AG10803 (cell line): ENCODE measurements around the gene QPCT.

Source experiments
- DNase-seq: peaks from one replicate; pipeline ENCODE4 v3.0.0; 2010; ENCODE audit warnings: low read depth
- H3K4me3 ChIP-seq: 2 replicates; pipeline ENCODE4 v1.5.1; 2011; ENCODE audit warnings: mild to moderate bottlenecking, low read length, control low read depth
- TF ChIP-seq, protein P1 (sequence below): conservative IDR thresholded peaks from 2 replicates; pipeline ENCODE4 v1.5.1; 2011; ENCODE audit warnings: mild to moderate bottlenecking, low read length, control low read depth, inconsistent platforms

QPCT gene

DNA sequence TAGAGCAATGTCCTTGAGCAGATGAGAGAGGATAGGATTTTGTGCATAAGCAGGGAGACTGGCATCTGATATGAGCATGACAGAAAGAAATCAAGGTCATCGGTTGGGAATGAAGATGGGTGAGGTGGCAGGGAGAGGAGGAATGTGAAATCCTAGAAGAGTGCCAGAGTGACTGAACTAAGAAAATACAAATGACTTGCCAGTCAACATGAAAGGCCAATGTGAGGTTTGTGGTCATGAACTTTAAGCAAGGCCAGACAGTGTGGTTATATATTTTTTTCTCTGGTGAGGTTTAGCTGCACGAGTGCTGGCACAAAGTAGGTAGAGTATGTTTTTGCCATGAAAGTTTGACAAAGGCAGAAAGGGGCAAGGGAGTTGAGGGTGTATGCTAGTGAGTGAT is 21.2 kb downstream of the QPCT start:
- H3K4me3 ChIP-seq = no peak overlapping the region
- TF ChIP-seq, protein P1, sequence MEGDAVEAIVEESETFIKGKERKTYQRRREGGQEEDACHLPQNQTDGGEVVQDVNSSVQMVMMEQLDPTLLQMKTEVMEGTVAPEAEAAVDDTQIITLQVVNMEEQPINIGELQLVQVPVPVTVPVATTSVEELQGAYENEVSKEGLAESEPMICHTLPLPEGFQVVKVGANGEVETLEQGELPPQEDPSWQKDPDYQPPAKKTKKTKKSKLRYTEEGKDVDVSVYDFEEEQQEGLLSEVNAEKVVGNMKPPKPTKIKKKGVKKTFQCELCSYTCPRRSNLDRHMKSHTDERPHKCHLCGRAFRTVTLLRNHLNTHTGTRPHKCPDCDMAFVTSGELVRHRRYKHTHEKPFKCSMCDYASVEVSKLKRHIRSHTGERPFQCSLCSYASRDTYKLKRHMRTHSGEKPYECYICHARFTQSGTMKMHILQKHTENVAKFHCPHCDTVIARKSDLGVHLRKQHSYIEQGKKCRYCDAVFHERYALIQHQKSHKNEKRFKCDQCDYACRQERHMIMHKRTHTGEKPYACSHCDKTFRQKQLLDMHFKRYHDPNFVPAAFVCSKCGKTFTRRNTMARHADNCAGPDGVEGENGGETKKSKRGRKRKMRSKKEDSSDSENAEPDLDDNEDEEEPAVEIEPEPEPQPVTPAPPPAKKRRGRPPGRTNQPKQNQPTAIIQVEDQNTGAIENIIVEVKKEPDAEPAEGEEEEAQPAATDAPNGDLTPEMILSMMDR = no peak
- peak; percentile 64 for DNase-seq

DNA sequence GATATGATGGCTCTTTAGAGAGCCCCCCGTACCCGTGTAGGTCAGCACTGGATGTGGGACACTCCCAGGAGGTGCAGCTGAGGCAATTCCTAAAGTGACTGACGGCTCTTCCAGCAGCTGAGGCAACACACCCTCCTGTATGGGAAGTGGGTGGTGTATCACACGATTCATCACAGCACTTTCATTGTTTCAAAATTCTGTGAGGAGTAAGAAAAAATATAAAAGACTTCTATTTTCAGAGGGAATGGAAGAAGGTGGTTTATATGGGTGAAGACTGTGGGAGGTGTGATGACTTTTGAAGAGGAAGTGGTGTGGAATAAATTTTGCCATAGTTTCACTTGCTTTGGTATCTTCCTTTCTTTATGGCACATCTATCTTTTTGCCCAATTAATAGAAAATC is 22.3 kb downstream of the QPCT start:
- no peak for DNase-seq
- TF ChIP-seq, protein P1 = no peak
- no peak overlapping the region for H3K4me3 ChIP-seq

DNA sequence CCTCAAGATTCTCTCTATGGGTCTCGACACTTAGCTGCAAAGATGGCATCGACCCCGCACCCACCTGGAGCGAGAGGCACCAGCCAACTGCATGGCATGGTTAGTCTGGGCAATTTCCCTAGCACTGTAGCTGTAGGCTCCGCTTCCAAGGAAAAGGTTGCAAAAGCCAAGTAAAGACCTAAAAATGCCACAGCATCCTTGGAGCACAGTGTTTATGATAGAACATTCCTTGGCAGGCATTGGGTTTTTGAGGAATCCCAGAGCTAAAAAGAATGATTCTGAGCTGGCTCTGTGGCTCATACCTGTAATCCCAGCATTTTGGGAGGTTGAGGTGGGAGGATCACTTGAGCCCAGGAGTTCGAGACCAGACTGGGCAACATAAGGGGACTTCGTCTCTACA is 22.9 kb downstream of the QPCT start:
- TF ChIP-seq, protein P1 = no peak
- DNase-seq = no peak
- no peak overlapping the region for H3K4me3 ChIP-seq

DNA sequence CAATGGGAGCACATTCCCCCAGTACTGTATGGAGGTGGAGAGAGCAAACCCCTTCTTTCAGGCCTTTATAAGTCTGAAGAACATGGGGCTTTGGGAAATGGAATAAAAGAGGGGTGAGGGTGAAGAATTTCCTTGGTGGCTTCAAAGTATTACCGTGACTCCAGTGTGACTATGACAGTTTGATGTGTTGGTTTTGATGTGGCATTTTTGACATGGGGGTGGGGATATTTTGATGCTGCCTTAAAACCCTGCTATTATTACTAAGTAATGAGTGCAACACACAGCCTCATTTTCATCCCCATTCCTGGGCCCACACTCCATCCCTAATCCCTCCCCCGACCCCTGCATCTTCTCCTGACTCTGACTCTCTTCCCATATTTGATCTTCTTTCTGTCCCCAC is 23.6 kb downstream of the QPCT start:
- no peak overlapping the region for H3K4me3 ChIP-seq
- TF ChIP-seq, protein P1 = no peak

DNA sequence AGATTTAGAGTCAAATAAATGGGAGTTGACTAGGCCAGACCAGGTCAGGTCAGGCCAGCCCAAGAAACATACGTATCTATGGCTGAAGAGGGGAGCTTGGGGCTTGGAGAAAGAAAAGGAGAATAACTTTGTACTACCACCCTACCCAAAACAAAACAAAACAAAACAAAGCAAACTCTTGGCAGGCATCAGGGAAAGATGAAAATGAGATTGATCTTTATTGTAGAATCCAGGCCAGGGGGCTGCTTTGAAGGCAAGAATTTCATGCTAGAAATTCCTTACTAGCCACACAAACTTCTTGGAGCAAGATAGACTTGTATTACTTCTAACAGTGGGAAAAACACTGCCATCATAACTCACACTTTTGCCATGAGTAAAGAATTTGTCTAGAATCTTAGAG is 26.2 kb downstream of the QPCT start:
- TF ChIP-seq, protein P1 = no peak
- H3K4me3 ChIP-seq = no peak overlapping the region
- peak; percentile 29 for DNase-seq

More for the DNA sequence above, 23.6 kb downstream of the QPCT start:
- no peak for DNase-seq

DNA sequence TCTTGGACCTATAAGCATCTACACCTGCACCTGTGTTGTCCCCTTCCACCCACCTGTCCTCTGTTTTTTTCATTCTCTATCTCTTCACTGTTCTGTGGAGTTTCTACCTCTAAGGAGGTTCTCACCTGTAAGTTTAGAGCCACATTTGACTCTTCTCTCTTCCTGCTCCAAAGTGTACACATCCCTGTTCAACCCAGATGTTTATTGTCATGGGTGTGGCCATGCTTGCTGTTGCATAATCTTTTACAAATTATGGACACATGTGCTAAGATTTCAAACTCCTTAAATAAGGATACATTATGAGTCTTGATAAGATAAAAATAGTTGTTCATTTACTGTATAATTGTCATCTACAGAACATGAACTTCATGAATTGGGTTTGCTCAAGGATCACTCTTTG is 27.6 kb downstream of the QPCT start:
- DNase-seq = no peak
- no peak overlapping the region for H3K4me3 ChIP-seq
- TF ChIP-seq, protein P1 = no peak

DNA sequence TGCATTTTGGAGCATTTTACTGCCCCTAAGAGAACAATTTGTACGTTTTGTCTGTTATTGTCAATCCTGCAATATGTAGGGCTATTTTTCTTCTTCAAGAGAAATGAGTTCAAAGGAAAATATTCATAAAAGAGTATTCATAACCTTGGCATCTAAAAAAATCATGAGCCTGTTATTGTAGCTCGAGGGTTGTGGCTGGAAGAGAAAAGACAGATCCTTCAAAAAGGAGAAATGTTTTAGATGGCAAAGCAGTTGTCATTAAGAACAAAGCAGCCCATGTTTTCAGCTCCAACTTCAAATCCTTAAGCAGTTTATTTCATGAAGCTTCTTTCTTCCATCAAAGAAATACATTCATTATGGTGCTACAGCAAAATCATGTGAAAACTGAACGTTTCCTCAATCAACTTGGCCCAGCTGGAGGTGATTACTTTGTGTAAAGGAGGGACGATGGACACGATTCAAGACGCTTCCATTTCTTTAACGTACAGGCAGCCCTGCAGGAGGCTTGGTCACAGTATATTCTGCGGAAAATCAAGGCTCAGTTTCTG is 31.4 kb downstream of the QPCT start:
- TF ChIP-seq, protein P1 = no peak
- no peak overlapping the region; the same call in 1 of the 2 replicates for H3K4me3 ChIP-seq
- no peak for DNase-seq
